ENCODE measurements around the gene SUPT20HL1.
"Not testable (repeated sequence)": the region's sequence is repeated elsewhere in the genome, so short reads cannot be mapped to it uniquely, and the experiment has no call there.

Gene SUPT20HL1

DNA sequence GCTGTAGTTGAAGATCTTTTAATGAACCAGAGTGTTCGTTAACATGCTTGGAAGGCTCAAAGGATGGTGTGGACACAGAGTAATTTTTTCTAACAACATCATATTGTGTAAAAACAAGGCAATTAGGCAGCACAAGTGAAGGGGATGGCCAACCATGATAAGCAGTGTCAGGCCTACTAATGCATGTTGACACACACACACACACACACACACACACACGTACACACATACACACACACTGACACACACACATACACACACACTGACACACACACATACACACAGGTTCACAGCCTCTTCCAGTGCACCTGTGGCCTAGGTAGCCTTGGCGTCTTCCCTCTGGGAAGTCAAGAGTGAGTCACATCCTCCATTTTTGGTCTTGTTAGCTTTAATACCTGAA, at the start of gene SUPT20HL1:
SUPT20HL1 (plus strand) TSS at position 368 of the 400 bp plus-strand sequence. CDS start 2,122 bp downstream, outside the sequence.
- TF ChIP-seq ZFX (IDR thresholded peaks at IDR 0.05; ENCODE audit: borderline replicate concordance) (no peak), CTCF (IDR thresholded peaks at IDR 0.05) (no peak)
- H3K27ac ChIP-seq, result no peak within 1 kb of the TSS

DNA sequence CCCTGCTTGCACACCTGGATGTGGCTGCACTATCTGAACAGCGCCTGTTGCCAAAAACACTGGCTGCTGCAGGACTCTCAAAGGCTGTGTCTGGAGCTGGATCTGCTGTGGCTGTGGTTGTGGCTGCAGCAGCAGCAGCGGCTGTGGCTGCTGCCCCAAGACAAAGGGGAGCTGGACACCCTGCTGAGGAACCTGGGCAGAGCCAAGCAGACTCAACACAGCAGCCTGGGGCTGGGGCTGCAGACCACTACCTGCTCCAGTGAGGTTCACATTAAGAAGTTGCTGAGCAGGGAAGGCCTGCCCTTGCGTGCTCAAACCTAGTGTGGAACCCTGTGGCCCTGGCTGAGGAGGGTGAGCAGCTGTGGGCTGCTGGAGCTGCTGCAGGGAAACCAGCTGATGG, 49.5 kb upstream of the SUPT20HL1 start:
- not testable (repeated sequence) for H3K27ac ChIP-seq

- H3K27ac ChIP-seq, result not testable (repeated sequence)
Measured at GRCh38 chrX:24311507-24312248, 48.8 kb upstream of the SUPT20HL1 start.

DNA sequence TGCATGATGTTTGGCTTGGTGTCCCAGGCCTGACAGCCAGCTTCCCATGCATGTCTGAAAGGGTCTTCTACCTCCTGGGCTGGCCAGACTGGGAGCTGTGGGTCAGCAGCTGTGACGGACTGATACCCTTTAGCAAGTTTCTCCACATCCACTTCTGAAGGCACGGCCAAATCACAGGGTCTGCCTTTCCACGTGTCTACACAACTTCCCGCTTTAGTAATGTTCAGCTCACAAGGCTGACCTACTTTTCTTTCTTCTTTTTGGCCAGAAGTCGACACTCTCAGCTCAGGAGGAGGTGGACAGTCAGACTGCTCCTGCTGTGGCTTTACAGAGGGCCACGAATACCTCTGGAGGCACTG, 48.2 kb upstream of the SUPT20HL1 start:
- H3K27ac ChIP-seq, result not testable (repeated sequence)

GRCh38 chrX:24314019-24314635, 46.3 kb upstream of the SUPT20HL1 start, which contains the start of gene SUPT20HL2:
TSS of gene SUPT20HL2 (minus strand) at chrX:24314069. CDS start at chrX:24313315, 754 bp downstream.
- H3K27ac ChIP-seq, result no peak within 1 kb of the TSS
- no peak for TF ChIP-seq ZFX (IDR thresholded peaks at IDR 0.05; ENCODE audit: borderline replicate concordance)
- no peak for TF ChIP-seq CTCF (IDR thresholded peaks at IDR 0.05)

DNA sequence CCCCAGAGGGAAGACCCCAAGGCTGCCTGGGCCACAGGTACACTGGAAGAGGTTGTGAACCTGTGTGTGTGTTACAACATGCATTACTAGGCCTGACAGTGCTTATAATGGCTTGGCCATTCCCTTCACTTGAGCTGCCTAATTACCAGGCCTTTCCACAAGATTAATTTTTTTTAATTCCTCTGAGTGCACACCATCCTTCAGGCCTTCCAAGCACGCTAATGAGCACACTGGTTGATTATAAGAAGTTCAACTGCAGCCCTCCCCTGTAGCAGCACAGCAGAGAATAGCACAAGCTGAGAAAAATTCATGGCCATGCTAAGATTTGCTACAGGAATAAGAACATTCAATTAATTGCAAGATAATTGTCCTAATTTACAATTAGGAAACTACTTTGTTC, 44.3 kb upstream of the SUPT20HL1 start:
- no peak overlapping the region for H3K27ac ChIP-seq
- TF ChIP-seq ZFX (IDR thresholded peaks at IDR 0.05; ENCODE audit: borderline replicate concordance) (no peak), CTCF (IDR thresholded peaks at IDR 0.05) (no peak)

GRCh38 chrX:24317567-24317966, 42.9 kb upstream of the SUPT20HL1 start:
- no peak overlapping the region for H3K27ac ChIP-seq
- no peak for TF ChIP-seq CTCF (IDR thresholded peaks at IDR 0.05)
- TF ChIP-seq ZFX (IDR thresholded peaks at IDR 0.05; ENCODE audit: borderline replicate concordance), result no peak

GRCh38 chrX:24321741-24322395, 38.6 kb upstream of the SUPT20HL1 start:
- no peak overlapping the region for H3K27ac ChIP-seq
- TF ChIP-seq ZFX (IDR thresholded peaks at IDR 0.05; ENCODE audit: borderline replicate concordance), result no peak
- TF ChIP-seq CTCF (IDR thresholded peaks at IDR 0.05), result no peak

All from 22Rv1 (cell line).